PC-3 (cell line): Measurements from ENCODE around the gene CSNK1E.

Experiments used
- CTCF ChIP-seq: fragments of 300-600 bp; sonication (generic); conservative IDR thresholded peaks from 2 replicates; pipeline ENCODE4 v1.5.1; 2017; ENCODE audit warnings: antibody characterized with exemption, low read depth, mild to moderate bottlenecking, low read length
- EZH2 ChIP-seq: fragments of 300-600 bp; sonication (generic); IDR thresholded peaks from one replicate; pipeline ENCODE4 v1.6.1; 2017; ENCODE audit warnings: antibody characterized with exemption, mild to moderate bottlenecking, low read length; ENCODE audit not compliant: unreplicated experiment
- EZH2phosphoT487 ChIP-seq: fragments of 300-600 bp; sonication (generic); IDR thresholded peaks from 2 replicates; pipeline ENCODE4 v1.6.1; 2018; ENCODE audit warnings: mild to moderate bottlenecking, antibody characterized with exemption, low read length, borderline replicate concordance

GRCh38 chr22:38302906-38303305 is 14.3 kb downstream of the CSNK1E start:
- TF ChIP-seq CTCF (no peak), EZH2 (no peak), EZH2phosphoT487 (no peak)
